DOHH2 (cell line): ENCODE measurements around the gene KLF9.

Experiments used
- CTCF ChIP-seq: fragments of 200-600 bp; sonication (generic); IDR thresholded peaks from one replicate; pipeline ENCODE4 v1.5.1; 2014; ENCODE audit warnings: antibody characterized with exemption, mild to moderate bottlenecking, low read depth, low read length; ENCODE audit not compliant: poor library complexity, severe bottlenecking
- EZH2phosphoT487 ChIP-seq: fragments of 200-600 bp; sonication (generic); IDR thresholded peaks from 2 replicates; pipeline ENCODE4 v1.6.1; 2017; ENCODE audit warnings: borderline replicate concordance, mild to moderate bottlenecking, antibody characterized with exemption, low read length, moderate library complexity, mixed read lengths

DNA sequence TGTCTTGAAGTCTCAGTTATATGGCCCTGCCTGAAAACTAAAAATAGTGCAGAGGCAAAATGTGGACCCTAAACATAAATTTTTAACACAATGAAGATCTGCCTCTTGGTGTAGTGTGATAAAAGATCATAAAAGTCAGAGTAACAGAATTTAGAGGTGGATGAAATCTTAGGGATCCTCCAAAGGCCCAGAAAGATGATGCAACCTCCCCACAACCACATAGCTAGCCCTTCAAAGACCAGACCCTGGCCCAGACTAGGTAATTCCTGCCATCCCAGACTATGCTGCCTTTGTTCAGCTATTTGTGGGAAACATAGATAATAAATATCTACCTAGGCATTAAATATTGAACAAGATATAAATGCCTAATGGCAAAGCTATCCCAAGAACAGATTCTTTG is 15.3 kb downstream of the KLF9 start:
- TF ChIP-seq CTCF (no peak), EZH2phosphoT487 (no peak)
